Activated T-cell treated with anti-CD3 and anti-CD28 coated beads, Interleukin-2, amount 50 U/mL, for 4 hours (primary cell): ENCODE data around the gene SLC39A3. TPM values are rescaled to one million over a fixed set of nuclear protein-coding genes. Genes with fewer than 3 reads are reported as not detected.
A peak's percentile ranks its signal among the peaks of the same experiment; 100 is the strongest.

Source experiments
- ATAC-seq, 2 donors: fragments of 200-7000 bp; cut with Tn5 transposase; one replicate each; pipeline ENCODE4 v1.10.0; 2021
- DNase-seq: peaks from one replicate; pipeline ENCODE4 v3.0.0-alpha.2; 2020
- H3K27me3 Mint-ChIP-seq: one replicate; pipeline ENCODE4 v1.8.0; 2021; ENCODE audit warnings: low read depth, mixed read lengths
- H3K36me3 Mint-ChIP-seq: one replicate; pipeline ENCODE4 v1.8.0; 2022; ENCODE audit warnings: mixed read lengths; ENCODE audit not compliant: insufficient read depth
- H3K4me1 Mint-ChIP-seq: one replicate; pipeline ENCODE4 v1.8.0; 2021; ENCODE audit warnings: low read depth, mixed read lengths
- H3K4me3 Mint-ChIP-seq: one replicate; pipeline ENCODE4 v1.8.0; 2021; ENCODE audit warnings: mild to moderate bottlenecking, moderate library complexity, mixed read lengths
- H3K9me3 Mint-ChIP-seq: one replicate; pipeline ENCODE4 v1.8.0; 2021; ENCODE audit warnings: mixed read lengths
- total RNA-seq, 3 donors: library from RNA; stranded (reverse); gene quantifications; one replicate each; pipeline ENCODE4 v1.2.1, GENCODE V29; 2021

Gene SLC39A3
- total RNA-seq, 3 donors from 2014 or later = 53.6 to 60.5 (median 56.6) TPM

DNA sequence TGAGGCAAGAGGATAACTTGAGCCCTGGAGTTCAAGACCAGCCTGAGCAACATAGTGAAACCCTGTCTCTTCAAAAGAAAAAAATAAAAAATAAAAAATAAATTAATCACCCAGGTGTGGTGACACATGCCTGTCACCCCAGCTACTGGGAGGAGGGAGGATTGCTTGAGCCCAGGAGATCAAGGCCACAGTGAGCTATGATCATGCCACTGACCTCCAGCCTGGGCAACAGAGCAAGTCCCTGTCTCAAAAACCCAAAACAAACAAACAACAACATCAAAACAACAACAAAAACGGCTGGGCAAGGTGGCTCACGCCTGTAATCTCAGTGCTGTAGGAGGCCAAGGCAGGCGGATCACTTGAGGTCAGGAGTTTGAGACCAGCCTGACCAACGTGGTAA lies 4.3 kb upstream of the SLC39A3 start:
- H3K9me3 Mint-ChIP-seq = no peaks in the 10 kb centered on the region
- H3K4me1 Mint-ChIP-seq = peaks cover 8% of the 10 kb centered on the region
- no peak for ATAC-seq
- H3K27me3 Mint-ChIP-seq = peaks cover 15% of the 10 kb centered on the region
- no peaks in the 10 kb centered on the region for H3K36me3 Mint-ChIP-seq
- no peak for DNase-seq
- no peak overlapping the region for H3K4me3 Mint-ChIP-seq

DNA sequence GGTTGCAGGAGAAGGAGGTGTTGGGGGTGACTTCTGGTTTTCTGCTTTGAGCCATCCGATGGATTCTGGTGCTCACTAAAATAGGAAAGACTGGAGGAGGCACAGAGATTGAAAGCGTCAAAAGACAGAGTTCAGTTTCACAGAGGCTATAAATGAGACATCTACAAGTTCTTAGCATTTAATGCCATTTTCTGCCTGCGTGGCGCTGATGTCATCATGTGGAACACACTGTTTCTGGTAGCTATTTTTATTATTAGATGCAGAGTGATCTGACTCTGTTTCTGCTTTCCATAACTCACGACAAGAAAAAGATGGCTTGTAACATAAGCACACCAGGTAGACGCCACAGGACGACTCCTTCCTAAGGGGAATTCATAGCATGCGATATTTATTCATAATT lies 3.3 kb upstream of the SLC39A3 start:
- Mint-ChIP-seq H3K4me3 (no peak overlapping the region), H3K9me3 (no peaks in the 10 kb centered on the region), H3K27me3 (peaks cover 15% of the 10 kb centered on the region), H3K4me1 (peaks cover 14% of the 10 kb centered on the region), H3K36me3 (no peaks in the 10 kb centered on the region)
- ATAC-seq (no peak), DNase-seq (no peak)

GRCh38 chr19:2740314-2740656 lies 468 bp upstream of the SLC39A3 start:
- ATAC-seq = no peak
- no peaks in the 10 kb centered on the region for H3K9me3 Mint-ChIP-seq
- peaks cover 13% of the 10 kb centered on the region for H3K27me3 Mint-ChIP-seq

GRCh38 chr19:2736550-2737190 lies 3.1 kb downstream of the SLC39A3 start:
- Mint-ChIP-seq H3K9me3 (no peaks in the 10 kb centered on the region), H3K36me3 (peaks cover 29% of the 10 kb centered on the region), H3K4me3 (no peak overlapping the region), H3K27me3 (peaks cover 9% of the 10 kb centered on the region), H3K4me1 (peaks cover 17% of the 10 kb centered on the region)
- DNase-seq (no peak), ATAC-seq (no peak)

More at GRCh38 chr19:2740314-2740656, 468 bp upstream of the SLC39A3 start:
- Mint-ChIP-seq H3K36me3 (peaks cover 18% of the 10 kb centered on the region), H3K4me1 (peaks cover 17% of the 10 kb centered on the region), H3K4me3 (peak overlapping the region; percentile 90)
- DNase-seq = no peak

DNA sequence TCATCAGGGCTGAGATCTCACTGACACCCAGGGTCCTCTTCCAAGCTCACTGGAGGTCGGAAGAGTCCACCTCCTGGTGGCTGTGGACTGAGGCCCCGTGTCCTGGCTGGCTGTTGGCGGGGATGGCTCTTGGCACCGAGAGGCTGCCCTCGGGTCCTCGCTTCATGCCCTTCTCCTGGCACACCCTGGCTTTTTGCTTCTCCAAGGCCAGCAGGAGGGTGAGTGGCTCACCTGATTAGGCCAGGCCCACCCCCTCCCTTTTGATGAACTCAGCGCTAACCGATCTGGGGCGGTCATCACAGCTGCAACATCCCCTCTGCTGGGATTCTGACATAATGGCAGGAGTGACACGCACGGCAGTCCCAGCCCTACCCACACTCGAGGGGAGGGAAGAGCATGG lies 4.4 kb downstream of the SLC39A3 start:
- Mint-ChIP-seq H3K36me3 (peaks cover 29% of the 10 kb centered on the region), H3K27me3 (peaks cover 5% of the 10 kb centered on the region), H3K4me3 (no peak overlapping the region), H3K4me1 (peaks cover 17% of the 10 kb centered on the region), H3K9me3 (no peaks in the 10 kb centered on the region)
- DNase-seq = no peak
- no peak for ATAC-seq

- Mint-ChIP-seq H3K36me3 (peaks cover 29% of the 10 kb centered on the region), H3K4me3 (no peak overlapping the region), H3K4me1 (peaks cover 13% of the 10 kb centered on the region), H3K27me3 (no peaks in the 10 kb centered on the region), H3K9me3 (no peaks in the 10 kb centered on the region)
- ATAC-seq (no peak), DNase-seq (no peak)
Observed at GRCh38 chr19:2734589-2735288, 5.1 kb downstream of the SLC39A3 start.

DNA sequence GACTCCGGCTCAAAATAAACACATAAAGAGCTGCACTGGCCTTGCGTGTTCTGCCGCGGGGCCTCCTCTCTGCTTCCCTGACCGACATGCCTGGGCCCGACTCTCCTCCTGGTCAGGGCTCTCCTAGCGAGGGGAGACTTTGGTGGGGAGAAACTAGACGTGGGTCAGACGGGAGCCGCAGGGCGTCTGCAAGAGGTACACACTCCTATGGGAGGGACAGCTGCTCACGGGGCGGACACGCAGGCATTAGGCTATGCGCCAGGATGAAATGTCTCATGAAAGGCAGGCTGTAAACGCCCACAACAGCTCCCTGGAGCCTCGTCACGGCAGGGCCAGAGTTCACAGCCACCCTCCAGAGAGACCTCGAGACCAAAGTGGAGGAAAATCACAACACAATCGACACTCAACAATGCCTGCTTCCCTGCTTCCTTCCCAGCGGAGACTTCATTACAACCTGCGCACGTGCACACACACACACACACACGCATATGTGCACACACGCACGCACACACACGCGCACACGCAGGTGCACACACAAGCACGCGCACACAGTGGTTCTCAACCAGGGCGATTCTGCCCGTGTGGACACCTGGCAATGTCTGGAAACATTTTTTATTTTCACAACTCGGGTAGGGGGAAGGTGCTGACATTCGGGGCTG lies 5.8 kb downstream of the SLC39A3 start:
- Mint-ChIP-seq H3K4me1 (peaks cover 9% of the 10 kb centered on the region), H3K27me3 (no peaks in the 10 kb centered on the region), H3K36me3 (peaks cover 29% of the 10 kb centered on the region), H3K4me3 (no peak overlapping the region), H3K9me3 (no peaks in the 10 kb centered on the region)
- ATAC-seq (no peak), DNase-seq (no peak)

DNA sequence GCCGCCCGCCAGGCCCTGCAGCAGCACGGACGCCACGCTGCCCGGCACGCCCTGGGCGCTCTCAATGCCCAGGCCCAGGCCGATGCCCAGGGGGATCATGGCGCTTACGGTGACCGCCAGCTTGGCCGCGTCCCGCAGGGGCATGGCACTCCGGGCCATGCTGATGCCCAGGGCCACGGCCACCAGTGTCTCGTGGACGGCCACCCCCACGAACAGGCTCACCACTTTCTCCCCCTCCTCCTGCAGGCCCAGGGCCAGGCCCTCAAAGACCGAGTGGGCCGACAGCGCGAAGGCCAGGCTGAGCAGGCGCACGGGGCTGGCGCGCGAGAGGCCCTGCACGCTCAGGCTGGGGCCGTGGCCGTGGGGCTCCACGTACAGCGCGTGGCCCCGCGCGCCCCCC lies 6.9 kb downstream of the SLC39A3 start:
- Mint-ChIP-seq H3K36me3 (peaks cover 29% of the 10 kb centered on the region), H3K27me3 (no peaks in the 10 kb centered on the region), H3K4me1 (peaks cover 3% of the 10 kb centered on the region), H3K9me3 (no peaks in the 10 kb centered on the region), H3K4me3 (no peak overlapping the region)
- ATAC-seq (no peak), DNase-seq (no peak)

DNA sequence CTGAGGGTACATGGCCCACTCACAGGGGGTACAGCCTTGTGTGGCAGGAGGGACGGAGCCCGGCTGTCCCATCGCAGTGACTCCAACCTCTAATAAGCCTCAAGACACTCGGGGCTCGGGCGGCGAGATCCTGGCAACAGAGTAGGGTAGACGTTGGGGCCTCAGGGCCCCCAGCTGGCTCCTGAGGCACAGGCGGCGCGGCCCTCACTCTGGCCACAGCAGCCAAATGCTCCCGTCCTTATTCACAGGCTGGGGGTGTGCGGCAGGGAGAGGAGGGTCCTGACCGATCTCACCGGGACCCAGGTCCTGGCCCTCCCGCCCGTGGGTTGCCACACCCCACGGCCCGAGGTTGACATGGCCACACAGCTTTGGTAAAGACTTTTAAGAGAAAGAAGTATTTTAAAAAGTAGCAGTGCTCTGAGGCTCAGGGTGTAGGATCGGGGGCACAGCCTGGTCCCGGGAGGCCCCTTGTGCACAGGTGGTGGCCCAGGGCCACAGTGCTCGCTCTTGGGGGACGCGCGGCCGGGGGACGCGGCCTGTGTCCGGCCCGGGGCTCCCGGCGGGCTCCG lies 7.6 kb downstream of the SLC39A3 start:
- H3K27me3 Mint-ChIP-seq = peaks cover 3% of the 10 kb centered on the region
- no peak for ATAC-seq
- H3K4me3 Mint-ChIP-seq = no peak overlapping the region
- H3K36me3 Mint-ChIP-seq = peaks cover 27% of the 10 kb centered on the region
- H3K9me3 Mint-ChIP-seq = no peaks in the 10 kb centered on the region
- H3K4me1 Mint-ChIP-seq = peaks cover 3% of the 10 kb centered on the region
- DNase-seq = no peak

- H3K36me3 Mint-ChIP-seq = peaks cover 19% of the 10 kb centered on the region
- H3K4me1 Mint-ChIP-seq = peaks cover 2% of the 10 kb centered on the region
- no peak overlapping the region for H3K4me3 Mint-ChIP-seq
- H3K9me3 Mint-ChIP-seq = no peaks in the 10 kb centered on the region
- peaks cover 8% of the 10 kb centered on the region for H3K27me3 Mint-ChIP-seq
- ATAC-seq = no peak
- DNase-seq = no peak
Observed at GRCh38 chr19:2731181-2731995, 8.4 kb downstream of the SLC39A3 start.

DNA sequence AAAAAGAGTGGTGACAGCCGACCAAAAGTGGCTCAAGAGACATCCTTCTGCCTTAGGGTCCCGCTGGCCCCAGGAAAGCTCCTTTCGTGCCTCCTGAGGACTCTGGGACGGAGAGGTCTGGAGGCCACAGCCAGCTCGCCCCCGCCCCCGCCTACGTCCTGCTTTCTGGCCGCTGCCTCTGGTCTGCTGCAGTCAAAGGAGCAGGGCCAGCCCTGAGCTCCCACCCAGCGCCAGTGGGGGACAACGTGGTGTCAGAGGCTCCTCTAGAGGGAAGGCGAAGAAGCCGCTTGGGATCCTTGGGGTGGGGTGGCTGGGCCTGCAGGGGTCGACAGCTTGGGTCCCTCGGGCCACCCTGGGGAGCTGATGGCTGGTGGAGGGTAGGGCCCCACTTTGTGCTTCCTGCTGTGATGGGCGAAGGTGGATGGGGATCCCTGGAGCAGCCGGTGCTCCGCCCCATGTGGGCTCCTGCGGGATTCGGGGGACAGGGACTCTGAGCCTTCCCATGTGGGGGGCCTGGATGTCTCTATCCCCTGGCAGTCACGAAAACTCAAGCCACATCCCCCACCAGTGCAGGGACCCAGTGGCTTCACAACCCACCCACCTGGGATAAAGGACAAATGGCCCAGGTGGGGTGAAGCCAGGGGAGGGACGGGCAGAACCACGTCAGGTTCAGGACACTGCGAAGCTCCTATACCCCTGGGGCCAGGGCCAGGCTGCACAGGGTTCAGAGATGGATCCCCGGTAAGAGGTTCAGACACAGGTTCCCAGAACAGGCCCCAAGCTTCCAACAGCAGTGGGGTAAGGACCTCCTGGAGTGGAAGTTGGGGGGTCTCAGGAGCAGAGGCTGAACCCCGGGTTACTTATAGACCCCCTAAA lies 9.6 kb downstream of the SLC39A3 start:
- ATAC-seq (no peak), DNase-seq (no peak)
- H3K36me3 Mint-ChIP-seq = peaks cover 11% of the 10 kb centered on the region
- H3K27me3 Mint-ChIP-seq = peaks cover 17% of the 10 kb centered on the region
- H3K4me1 Mint-ChIP-seq = peaks cover 2% of the 10 kb centered on the region
- H3K4me3 Mint-ChIP-seq = no peak overlapping the region
- no peaks in the 10 kb centered on the region for H3K9me3 Mint-ChIP-seq

DNA sequence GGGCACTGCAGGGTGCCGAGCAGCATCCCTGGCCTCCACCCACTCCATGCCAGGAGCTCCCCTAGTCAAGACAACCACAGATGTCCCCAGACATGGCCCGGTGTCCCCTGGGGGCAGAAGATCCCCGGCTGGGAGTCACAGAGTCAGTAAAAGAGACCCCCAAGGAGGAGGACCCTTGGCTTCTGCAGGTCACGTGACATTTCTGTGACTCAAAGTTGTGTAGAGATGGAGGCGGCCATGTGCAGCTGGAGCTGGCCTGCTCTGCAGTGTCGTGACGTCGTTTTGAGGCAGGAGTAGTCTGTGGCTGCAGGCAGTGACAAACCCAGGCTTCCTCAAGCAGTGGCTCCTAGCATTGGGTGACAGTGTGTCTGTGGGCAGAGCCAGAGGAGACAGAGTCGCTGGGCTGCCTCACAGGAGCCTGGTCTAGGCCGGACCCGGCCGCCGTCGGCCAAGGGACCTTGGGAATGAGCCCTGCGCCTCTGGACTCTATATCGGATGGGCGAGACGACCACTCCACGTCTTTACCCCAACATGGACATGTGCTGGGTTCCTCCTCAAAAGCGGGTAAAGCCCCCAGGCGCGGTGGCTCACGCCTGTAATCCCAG lies 10.9 kb downstream of the SLC39A3 start:
- DNase-seq (no peak), ATAC-seq (no peak)
- no peak overlapping the region for H3K4me3 Mint-ChIP-seq
- peaks cover 2% of the 10 kb centered on the region for H3K36me3 Mint-ChIP-seq
- peaks cover 19% of the 10 kb centered on the region for H3K27me3 Mint-ChIP-seq
- H3K9me3 Mint-ChIP-seq = no peaks in the 10 kb centered on the region
- H3K4me1 Mint-ChIP-seq = peaks cover 2% of the 10 kb centered on the region

GRCh38 chr19:2727640-2727944 lies 12.2 kb downstream of the SLC39A3 start:
- peaks cover 22% of the 10 kb centered on the region for H3K27me3 Mint-ChIP-seq
- DNase-seq (no peak), ATAC-seq (no peak)
- H3K4me3 Mint-ChIP-seq = no peak overlapping the region
- H3K36me3 Mint-ChIP-seq = no peaks in the 10 kb centered on the region
- H3K4me1 Mint-ChIP-seq = peaks cover 2% of the 10 kb centered on the region
- no peaks in the 10 kb centered on the region for H3K9me3 Mint-ChIP-seq
